Measurements from ENCODE around the gene C3orf22. TPM values are rescaled to one million over a fixed set of nuclear protein-coding genes. Genes with fewer than 3 reads are reported as not detected.

The C3orf22 gene
- total RNA-seq, 1 donor from 2014 or later, result not detected

- no peak for DNase-seq (ENCODE audit: low read depth, low spot score)
These were observed 2.7 kb downstream of the C3orf22 start for GRCh38 chr3:126555795-126556636.

GRCh38 chr3:126554560-126555525 lies 3.9 kb downstream of the C3orf22 start:
- Mint-ChIP-seq H3K9me3 (no peaks in the 10 kb centered on the region), H3K4me3 (no peak overlapping the region), H3K4me1 (no peaks in the 10 kb centered on the region), H3K36me3 (ENCODE audit: low read depth) (no peaks in the 10 kb centered on the region), H3K27me3 (ENCODE audit: low read depth) (peaks cover 1% of the 10 kb centered on the region), H3K27ac (ENCODE audit: unreplicated experiment) (no peak overlapping the region)
- DNase-seq (ENCODE audit: low read depth, low spot score), result no peak
- TF ChIP-seq CTCF (conservative IDR thresholded peaks at IDR 0.05), result no peak

More at GRCh38 chr3:126555795-126556636, 2.7 kb downstream of the C3orf22 start:
- TF ChIP-seq CTCF (conservative IDR thresholded peaks at IDR 0.05), result no peak
- Mint-ChIP-seq H3K27me3 (ENCODE audit: low read depth) (peaks cover 4% of the 10 kb centered on the region), H3K36me3 (ENCODE audit: low read depth) (no peaks in the 10 kb centered on the region), H3K9me3 (no peaks in the 10 kb centered on the region), H3K4me1 (no peaks in the 10 kb centered on the region), H3K4me3 (no peak overlapping the region), H3K27ac (ENCODE audit: unreplicated experiment) (no peak overlapping the region)

GRCh38 chr3:126553284-126554084 lies 5.2 kb downstream of the C3orf22 start:
- Mint-ChIP-seq H3K9me3 (no peaks in the 10 kb centered on the region), H3K27me3 (ENCODE audit: low read depth) (no peaks in the 10 kb centered on the region), H3K4me3 (no peak overlapping the region), H3K36me3 (ENCODE audit: low read depth) (no peaks in the 10 kb centered on the region), H3K27ac (ENCODE audit: unreplicated experiment) (peak overlapping the region; percentile 89), H3K4me1 (peaks cover 5% of the 10 kb centered on the region)
- DNase-seq (ENCODE audit: low read depth, low spot score), result no peak
- no peak for TF ChIP-seq CTCF (conservative IDR thresholded peaks at IDR 0.05)

- no peaks in the 10 kb centered on the region for H3K27me3 Mint-ChIP-seq (ENCODE audit: low read depth)
- H3K27ac Mint-ChIP-seq (ENCODE audit: unreplicated experiment), result no peak overlapping the region
- H3K9me3 Mint-ChIP-seq, result no peaks in the 10 kb centered on the region
- no peak for DNase-seq (ENCODE audit: low read depth, low spot score)
- no peak overlapping the region for H3K4me3 Mint-ChIP-seq
- H3K36me3 Mint-ChIP-seq (ENCODE audit: low read depth), result no peaks in the 10 kb centered on the region
- TF ChIP-seq CTCF (conservative IDR thresholded peaks at IDR 0.05), result no peak
- H3K4me1 Mint-ChIP-seq, result peaks cover 5% of the 10 kb centered on the region
These were observed 5.9 kb downstream of the C3orf22 start for GRCh38 chr3:126552688-126553283.
